Astrocyte (in vitro differentiated cells and primary cell): ENCODE results near the gene LMNA.

Experiments used
- CTCF ChIP-seq: IDR thresholded peaks from 2 replicates; pipeline ENCODE4 v1.5.1; 2011; ENCODE audit warnings: low read depth, mild to moderate bottlenecking, inconsistent platforms, low read length, moderate library complexity; ENCODE audit not compliant: insufficient read depth
- EZH2 ChIP-seq: IDR thresholded peaks from 2 replicates; pipeline ENCODE4 v1.6.1; 2012; ENCODE audit warnings: mild to moderate bottlenecking, low read length, inconsistent platforms; ENCODE audit not compliant: insufficient read depth

GRCh38 chr1:156078728-156079127, 35.8 kb upstream of the LMNA start:
- TF ChIP-seq CTCF: no peak
- no peak for TF ChIP-seq EZH2
